ENCODE data around the gene ARL17B. TPM values are rescaled to one million over a fixed set of nuclear protein-coding genes. Genes with fewer than 3 reads are reported as not detected.
"Not testable (repeated sequence)": the region's sequence is repeated elsewhere in the genome, so short reads cannot be mapped to it uniquely, and the experiment has no call there.

Gene ARL17B
- total RNA-seq, result 9.4 TPM
- long read RNA-seq, partial matches to known transcripts, result 0 of 42 reads
- long read RNA-seq, other reads (novel, unspliced or antisense), result 41 of 42 reads

GRCh38 chr17:46361755-46362154 lies at the start of gene ARL17B:
Gene ARL17B (minus strand): TSS chr17:46361766. CDS start chr17:46358397, 3,369 bp downstream.
- DNase-seq (ENCODE audit: low spot score), result peak; percentile 91

- DNase-seq (ENCODE audit: low spot score), result not testable (repeated sequence)
These were observed 48.3 kb upstream of the ARL17B start for GRCh38 chr17:46409864-46410263.

- not testable (repeated sequence) for DNase-seq (ENCODE audit: low spot score)
These were observed 45.6 kb upstream of the ARL17B start for GRCh38 chr17:46407155-46407554.

- DNase-seq (ENCODE audit: low spot score), result not testable (repeated sequence)
These were observed 39.6 kb upstream of the ARL17B start for GRCh38 chr17:46401033-46401787.

- DNase-seq (ENCODE audit: low spot score), result not testable (repeated sequence)
These were observed 39.0 kb upstream of the ARL17B start for GRCh38 chr17:46400543-46400942.

GRCh38 chr17:46399993-46400392 lies 38.4 kb upstream of the ARL17B start:
- not testable (repeated sequence) for DNase-seq (ENCODE audit: low spot score)

- DNase-seq (ENCODE audit: low spot score), result not testable (repeated sequence)
These were observed 34.7 kb upstream of the ARL17B start for GRCh38 chr17:46396292-46396691.

- DNase-seq (ENCODE audit: low spot score), result not testable (repeated sequence)
These were observed 32.1 kb upstream of the ARL17B start for GRCh38 chr17:46393702-46394101.

GRCh38 chr17:46385491-46385890 lies 23.9 kb upstream of the ARL17B start:
- not testable (repeated sequence) for DNase-seq (ENCODE audit: low spot score)

- not testable (repeated sequence) for DNase-seq (ENCODE audit: low spot score)
These were observed 21.6 kb upstream of the ARL17B start for GRCh38 chr17:46383118-46383517.

GRCh38 chr17:46373418-46373817 lies 11.9 kb upstream of the ARL17B start:
- not testable (repeated sequence) for DNase-seq (ENCODE audit: low spot score)

GRCh38 chr17:46372236-46373229 lies 11.0 kb upstream of the ARL17B start:
- not testable (repeated sequence) for DNase-seq (ENCODE audit: low spot score)

- not testable (repeated sequence) for DNase-seq (ENCODE audit: low spot score)
These were observed 6.0 kb upstream of the ARL17B start for GRCh38 chr17:46367520-46367919.

GRCh38 chr17:46361145-46361735 lies 326 bp downstream of the ARL17B start:
- DNase-seq (ENCODE audit: low spot score), result not testable (repeated sequence)

GRCh38 chr17:46353856-46354255 lies 7.7 kb downstream of the ARL17B start:
- not testable (repeated sequence) for DNase-seq (ENCODE audit: low spot score)

GRCh38 chr17:46349060-46349459 lies 12.5 kb downstream of the ARL17B start:
- DNase-seq (ENCODE audit: low spot score), result not testable (repeated sequence)

- not testable (repeated sequence) for DNase-seq (ENCODE audit: low spot score)
These were observed 13.2 kb downstream of the ARL17B start for GRCh38 chr17:46348345-46348744.

- not testable (repeated sequence) for DNase-seq (ENCODE audit: low spot score)
These were observed 19.4 kb downstream of the ARL17B start for GRCh38 chr17:46342131-46342530.

- not testable (repeated sequence) for DNase-seq (ENCODE audit: low spot score)
These were observed 20.3 kb downstream of the ARL17B start for GRCh38 chr17:46341220-46341619.

- DNase-seq (ENCODE audit: low spot score), result not testable (repeated sequence)
These were observed 66.7 kb downstream of the ARL17B start, which contains the start of gene LRRC37A for GRCh38 chr17:46294831-46295230. Gene LRRC37A (plus strand): TSS chr17:46295131. CDS start chr17:46295134, 3 bp downstream.

- DNase-seq (ENCODE audit: low spot score), result not testable (repeated sequence)
These were observed 69.9 kb downstream of the ARL17B start for GRCh38 chr17:46291618-46292017.
